HG02759 (cell line): ENCODE results near the gene ANKFN1.

Experiments used
- ATAC-seq: cut with Tn5 transposase; IDR thresholded peaks from one replicate; pipeline ENCODE4 v1.9.1; 2021; ENCODE audit warnings: mild to moderate bottlenecking, moderate library complexity; ENCODE audit not compliant: unreplicated experiment

The ANKFN1 gene

GRCh38 chr17:56497132-56497531 lies 343.9 kb downstream of the ANKFN1 start:
- ATAC-seq: no peak

GRCh38 chr17:56499799-56500388 lies 346.6 kb downstream of the ANKFN1 start:
- no peak for ATAC-seq

- no peak for ATAC-seq
Measured at GRCh38 chr17:56502120-56502654, 348.9 kb downstream of the ANKFN1 start.

- no peak for ATAC-seq
Measured at GRCh38 chr17:56505154-56505756, 352.0 kb downstream of the ANKFN1 start.

GRCh38 chr17:56506349-56506748 lies 353.1 kb downstream of the ANKFN1 start:
- no peak for ATAC-seq

GRCh38 chr17:56510554-56511342 lies 357.5 kb downstream of the ANKFN1 start:
- ATAC-seq: no peak

GRCh38 chr17:56514264-56514663 lies 361.0 kb downstream of the ANKFN1 start:
- no peak for ATAC-seq

GRCh38 chr17:56514899-56515298 lies 361.6 kb downstream of the ANKFN1 start:
- no peak for ATAC-seq

GRCh38 chr17:56521414-56522141 lies 368.3 kb downstream of the ANKFN1 start:
- ATAC-seq: no peak

- ATAC-seq: no peak
Measured at GRCh38 chr17:56523042-56523441, 369.8 kb downstream of the ANKFN1 start.

GRCh38 chr17:56528696-56529095 lies 375.4 kb downstream of the ANKFN1 start:
- ATAC-seq: no peak

GRCh38 chr17:56532926-56533325 lies 379.7 kb downstream of the ANKFN1 start:
- no peak for ATAC-seq

GRCh38 chr17:56536766-56537165 lies 383.5 kb downstream of the ANKFN1 start:
- ATAC-seq: no peak

GRCh38 chr17:56540836-56541235 lies 387.6 kb downstream of the ANKFN1 start:
- no peak for ATAC-seq

GRCh38 chr17:56543280-56543679 lies 390.0 kb downstream of the ANKFN1 start:
- ATAC-seq: no peak

- no peak for ATAC-seq
Measured at GRCh38 chr17:56545106-56545505, 391.8 kb downstream of the ANKFN1 start.

- no peak for ATAC-seq
Measured at GRCh38 chr17:56545930-56546329, 392.7 kb downstream of the ANKFN1 start.

GRCh38 chr17:56548661-56549060 lies 395.4 kb downstream of the ANKFN1 start:
- no peak for ATAC-seq

GRCh38 chr17:56549501-56549900 lies 396.2 kb downstream of the ANKFN1 start:
- no peak for ATAC-seq

- ATAC-seq: no peak
Measured at GRCh38 chr17:56557682-56558081, 404.4 kb downstream of the ANKFN1 start.

GRCh38 chr17:56558088-56558487 lies 404.8 kb downstream of the ANKFN1 start:
- no peak for ATAC-seq
